Liver (tissue), 9 donors: ENCODE results near the gene RAB11FIP3. TPM values are rescaled to one million over a fixed set of nuclear protein-coding genes. Genes with fewer than 3 reads are reported as not detected.

ENCODE experiments used
- DNase-seq: peaks from one replicate; pipeline ENCODE4 v3.0.0-alpha.2; 2017; ENCODE audit warnings: low spot score
- H3K27ac ChIP-seq, 2 donors: one replicate each; pipeline ENCODE4 v1.7.0; 2013; ENCODE audit warnings: inconsistent platforms in 2 of 2, low read length in 2 of 2, control low read depth in 1 of 2, low read depth in 1 of 2, mild to moderate bottlenecking in 1 of 2
- H3K27me3 ChIP-seq, 4 donors: one replicate each; pipeline versions ENCODE4 v1.6.1 to v1.7.0; 2013; ENCODE audit warnings: low read length in 3 of 4, inconsistent platforms in 1 of 4, mild to moderate bottlenecking in 1 of 4, moderate library complexity in 1 of 4; ENCODE audit not compliant: control insufficient read depth in 4 of 4, insufficient read depth in 4 of 4
- H3K36me3 ChIP-seq, 4 donors: one replicate each; pipeline versions ENCODE4 v1.6.1 to v1.7.0; 2013; ENCODE audit warnings: low read length in 3 of 4, mild to moderate bottlenecking in 3 of 4, low read depth in 1 of 4, moderate library complexity in 1 of 4; ENCODE audit not compliant: control insufficient read depth in 4 of 4, insufficient read depth in 3 of 4
- H3K4me1 ChIP-seq, 4 donors: one replicate each; pipeline versions ENCODE4 v1.6.1 to v1.7.0; 2013; ENCODE audit warnings: low read length in 3 of 4, mild to moderate bottlenecking in 3 of 4, moderate library complexity in 1 of 4; ENCODE audit not compliant: control insufficient read depth in 4 of 4, insufficient read depth in 4 of 4
- H3K4me3 ChIP-seq, 3 donors: one replicate each; pipeline versions ENCODE4 v1.6.1 to v1.7.0; 2013; ENCODE audit warnings: low read length in 3 of 3, control low read depth in 1 of 3, low read depth in 1 of 3, mild to moderate bottlenecking in 1 of 3
- H3K9ac ChIP-seq, 2 donors: one replicate each; pipeline ENCODE4 v1.7.0; 2013; ENCODE audit warnings: low read length in 2 of 2, mild to moderate bottlenecking in 2 of 2, moderate library complexity in 2 of 2, control low read depth in 1 of 2, low read depth in 1 of 2
- H3K9me3 ChIP-seq, 4 donors: one replicate each; pipeline versions ENCODE4 v1.6.1 to v1.7.0; 2013; ENCODE audit warnings: low read length in 3 of 4; ENCODE audit not compliant: control insufficient read depth in 4 of 4
- CTCF ChIP-seq: fragments of 150-350 bp; IDR thresholded peaks from 2 replicates; pipeline ENCODE4 v1.5.1; 2017; ENCODE audit warnings: improper control_type of control experiment, low read depth, low read length; ENCODE audit not compliant: missing input control
- EGR1 ChIP-seq, 2 donors: IDR thresholded peaks; 2 replicates each; pipeline ENCODE4 v1.6.1; 2016 to 2018; ENCODE audit warnings: antibody characterized with exemption in 2 of 2, low read depth in 2 of 2
- FOXA1 ChIP-seq: IDR thresholded peaks from 2 replicates; pipeline ENCODE4 v1.6.1; 2016; ENCODE audit warnings: antibody characterized with exemption
- FOXA2 ChIP-seq: IDR thresholded peaks from 2 replicates; pipeline ENCODE4 v1.6.1; 2016; ENCODE audit warnings: antibody characterized with exemption
- GABPA ChIP-seq, 2 donors: IDR thresholded peaks in 1 of 2; conservative IDR thresholded peaks in 1 of 2; 2 replicates each; pipeline ENCODE4 v1.6.1; 2016; ENCODE audit warnings: antibody characterized with exemption in 2 of 2, mild to moderate bottlenecking in 1 of 2, moderate library complexity in 1 of 2
- HNF4A ChIP-seq, 2 donors: conservative IDR thresholded peaks; 2 replicates each; pipeline ENCODE4 v1.6.1; 2016; ENCODE audit warnings: antibody characterized with exemption in 2 of 2, mild to moderate bottlenecking in 2 of 2
- JUND ChIP-seq, 2 donors: IDR thresholded peaks; 2 replicates each; pipeline ENCODE4 v1.6.1; 2016; ENCODE audit warnings: antibody characterized with exemption in 2 of 2
- NR2F2 ChIP-seq: IDR thresholded peaks from 2 replicates; pipeline ENCODE4 v1.6.1; 2016; ENCODE audit warnings: antibody characterized with exemption
- REST ChIP-seq: IDR thresholded peaks from 2 replicates; pipeline ENCODE4 v1.6.1; 2016; ENCODE audit warnings: antibody characterized with exemption, mild to moderate bottlenecking
- RXRA ChIP-seq, 2 donors: IDR thresholded peaks; 2 replicates each; pipeline ENCODE4 v1.6.1; 2017 to 2018; ENCODE audit warnings: antibody characterized with exemption in 2 of 2, mild to moderate bottlenecking in 1 of 2
- SP1 ChIP-seq: IDR thresholded peaks from 2 replicates; pipeline ENCODE4 v1.6.1; 2018; ENCODE audit warnings: antibody characterized with exemption, mild to moderate bottlenecking
- TAF1 ChIP-seq: conservative IDR thresholded peaks from 2 replicates; pipeline ENCODE4 v1.6.1; 2016; ENCODE audit warnings: antibody characterized with exemption, mild to moderate bottlenecking
- YY1 ChIP-seq: IDR thresholded peaks from 2 replicates; pipeline ENCODE4 v1.6.1; 2016; ENCODE audit warnings: antibody characterized with exemption, mild to moderate bottlenecking
- WGBS: extraction: QIAGEN DNeasy Blood & Tissue Kit; methylation state at CpG from one replicate; pipeline ENCODE4 v1.1.7; 2013; 5-methylcytosine and 5-hydroxymethylcytosine counted together
- polyA plus RNA-seq, 2 donors: library from polyadenylated mRNA; stranded (reverse) in 1 of 2; unstranded in 1 of 2; fragments of 200-250 nt in 1 of 2; fragments of >200 nt in 1 of 2; fragmentation: Nextera tagmentation in 1 of 2; extraction: Ambion mirVana in 1 of 2; gene quantifications; one replicate each; pipeline versions ENCODE4 v1.2.1 to v1.2.3, GENCODE V29; 2013 to 2015
- total RNA-seq, 2 donors: library from RNA; depleted of rRNA; stranded (reverse); fragments of >200 nt; gene quantifications; one replicate each; pipeline ENCODE4 v1.2.3, GENCODE V29; 2014
- TF ChIP-seq, protein P1 (sequence below): IDR thresholded peaks from 2 replicates; pipeline ENCODE4 v1.6.1; 2016; ENCODE audit warnings: antibody characterized with exemption
- TF ChIP-seq, protein P2 (sequence below): IDR thresholded peaks from 2 replicates; pipeline ENCODE4 v1.6.1; 2016; ENCODE audit warnings: antibody characterized with exemption
- TF ChIP-seq, protein P3 (sequence below): IDR thresholded peaks from 2 replicates; pipeline ENCODE4 v1.6.1; 2016; ENCODE audit warnings: antibody characterized with exemption
- donor health status: healthy.
- donor health status: healthy.
- donor health status: healthy.
- donor health status: healthy.
- donor health status: healthy.

Gene RAB11FIP3
- total and polyA plus RNA-seq, 4 donors: 3.5 to 29.4 (median 15.7) TPM

DNA sequence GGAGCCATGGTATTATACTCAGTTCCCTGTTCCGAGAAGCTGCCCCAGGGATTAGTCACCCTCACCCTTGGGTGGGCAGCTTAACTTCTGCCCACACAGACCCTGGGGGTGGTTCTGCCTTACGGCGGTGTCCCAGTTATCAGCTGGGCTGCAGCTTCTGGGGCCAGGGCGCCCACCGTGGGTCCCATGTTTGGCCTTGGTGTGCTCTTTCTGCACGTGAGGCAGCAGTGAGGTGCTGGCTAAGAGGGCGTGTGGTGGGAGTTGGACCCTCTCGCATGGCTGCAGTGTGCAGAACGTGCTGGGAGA, 46.7 kb downstream of the RAB11FIP3 start:
- WGBS: 97% methylated on average over 9 of the region's 9 CpGs
- Histone ChIP-seq H3K4me3 (no peak overlapping the region), H3K36me3 (peaks cover 0 to 11% (median 6%) of the 10 kb centered on the region in 4 donors), H3K27me3 (no peaks in the 10 kb centered on the region), H3K4me1 (no peaks in the 10 kb centered on the region), H3K27ac (no peak overlapping the region), H3K9me3 (no peaks in the 10 kb centered on the region), H3K9ac (no peak overlapping the region)
- no peak for TF ChIP-seq JUND (IDR thresholded peaks at IDR 0.05)
- TF ChIP-seq, protein P1, sequence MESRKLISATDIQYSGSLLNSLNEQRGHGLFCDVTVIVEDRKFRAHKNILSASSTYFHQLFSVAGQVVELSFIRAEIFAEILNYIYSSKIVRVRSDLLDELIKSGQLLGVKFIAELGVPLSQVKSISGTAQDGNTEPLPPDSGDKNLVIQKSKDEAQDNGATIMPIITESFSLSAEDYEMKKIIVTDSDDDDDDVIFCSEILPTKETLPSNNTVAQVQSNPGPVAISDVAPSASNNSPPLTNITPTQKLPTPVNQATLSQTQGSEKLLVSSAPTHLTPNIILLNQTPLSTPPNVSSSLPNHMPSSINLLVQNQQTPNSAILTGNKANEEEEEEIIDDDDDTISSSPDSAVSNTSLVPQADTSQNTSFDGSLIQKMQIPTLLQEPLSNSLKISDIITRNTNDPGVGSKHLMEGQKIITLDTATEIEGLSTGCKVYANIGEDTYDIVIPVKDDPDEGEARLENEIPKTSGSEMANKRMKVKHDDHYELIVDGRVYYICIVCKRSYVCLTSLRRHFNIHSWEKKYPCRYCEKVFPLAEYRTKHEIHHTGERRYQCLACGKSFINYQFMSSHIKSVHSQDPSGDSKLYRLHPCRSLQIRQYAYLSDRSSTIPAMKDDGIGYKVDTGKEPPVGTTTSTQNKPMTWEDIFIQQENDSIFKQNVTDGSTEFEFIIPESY: no peak
- TF ChIP-seq TAF1: no peak
- no peak for TF ChIP-seq GABPA (IDR thresholded peaks at IDR 0.05 in 1 of 2, conservative IDR thresholded peaks at IDR 0.05 in 1 of 2)
- no peak for TF ChIP-seq RXRA (IDR thresholded peaks at IDR 0.05)
- no peak for DNase-seq

GRCh38 chr16:473046-474043, 47.9 kb downstream of the RAB11FIP3 start:
- 96% methylated on average over 32 of the region's 32 CpGs for WGBS
- TF ChIP-seq JUND (IDR thresholded peaks at IDR 0.05) (no peak), GABPA (IDR thresholded peaks at IDR 0.05 in 1 of 2, conservative IDR thresholded peaks at IDR 0.05 in 1 of 2) (no peak), FOXA1 (no peak), FOXA2 (no peak), YY1 (no peak), EGR1 (IDR thresholded peaks at IDR 0.05; ENCODE audit: low read depth in 2 of 2) (no peak), REST (no peak), CTCF (no peak), NR2F2 (no peak), TAF1 (no peak), SP1 (no peak), HNF4A (conservative IDR thresholded peaks at IDR 0.05) (no peak), RXRA (IDR thresholded peaks at IDR 0.05) (no peak)
- TF ChIP-seq, protein P2, sequence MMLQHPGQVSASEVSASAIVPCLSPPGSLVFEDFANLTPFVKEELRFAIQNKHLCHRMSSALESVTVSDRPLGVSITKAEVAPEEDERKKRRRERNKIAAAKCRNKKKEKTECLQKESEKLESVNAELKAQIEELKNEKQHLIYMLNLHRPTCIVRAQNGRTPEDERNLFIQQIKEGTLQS: no peak
- TF ChIP-seq, protein P3, sequence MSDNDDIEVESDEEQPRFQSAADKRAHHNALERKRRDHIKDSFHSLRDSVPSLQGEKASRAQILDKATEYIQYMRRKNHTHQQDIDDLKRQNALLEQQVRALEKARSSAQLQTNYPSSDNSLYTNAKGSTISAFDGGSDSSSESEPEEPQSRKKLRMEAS: no peak
- no peak overlapping the region for H3K27ac ChIP-seq
- peaks cover 0 to 11% (median 6%) of the 10 kb centered on the region in 4 donors for H3K36me3 ChIP-seq
- no peak overlapping the region for H3K9ac ChIP-seq
- H3K9me3 ChIP-seq: no peaks in the 10 kb centered on the region
- no peaks in the 10 kb centered on the region for H3K27me3 ChIP-seq
- no peak for DNase-seq
- no peak overlapping the region for H3K4me3 ChIP-seq
- H3K4me1 ChIP-seq: peaks cover 0 to 3% (median under 1%) of the 10 kb centered on the region in 4 donors
